ENCODE measurements around the gene LEPROT.

LEPROT gene

DNA sequence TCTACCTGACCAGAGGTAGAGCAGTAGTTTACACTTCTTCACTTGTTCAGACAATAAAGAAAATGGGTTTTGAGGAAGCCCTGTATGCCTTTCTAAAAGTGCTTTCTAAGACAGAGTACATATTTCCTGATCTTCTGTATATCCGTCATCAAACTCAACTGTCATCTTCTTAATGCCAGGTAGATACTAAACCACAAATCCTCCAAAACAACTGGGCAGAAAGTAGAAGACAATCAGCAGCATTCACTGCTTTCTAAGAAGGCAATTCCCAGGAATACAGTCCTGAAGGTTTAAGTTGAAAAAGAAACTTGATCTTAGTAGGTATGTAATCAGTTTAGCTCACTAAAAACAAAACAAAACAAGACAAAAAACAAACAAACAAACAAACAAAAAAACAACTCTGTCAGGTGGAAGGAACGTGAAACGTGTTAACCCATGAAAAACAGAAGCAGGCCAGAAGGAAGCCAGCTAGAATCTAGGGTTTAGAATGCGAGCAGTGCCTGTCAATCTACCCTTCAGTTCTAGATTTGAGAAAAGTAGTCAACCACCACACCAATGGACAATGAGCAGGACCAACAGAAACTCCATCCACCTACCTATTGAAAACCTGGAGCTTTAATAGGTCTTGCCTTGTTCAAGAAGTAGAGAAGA, 59.2 kb downstream of the LEPROT start:
- no peak for DNase-seq

DNA sequence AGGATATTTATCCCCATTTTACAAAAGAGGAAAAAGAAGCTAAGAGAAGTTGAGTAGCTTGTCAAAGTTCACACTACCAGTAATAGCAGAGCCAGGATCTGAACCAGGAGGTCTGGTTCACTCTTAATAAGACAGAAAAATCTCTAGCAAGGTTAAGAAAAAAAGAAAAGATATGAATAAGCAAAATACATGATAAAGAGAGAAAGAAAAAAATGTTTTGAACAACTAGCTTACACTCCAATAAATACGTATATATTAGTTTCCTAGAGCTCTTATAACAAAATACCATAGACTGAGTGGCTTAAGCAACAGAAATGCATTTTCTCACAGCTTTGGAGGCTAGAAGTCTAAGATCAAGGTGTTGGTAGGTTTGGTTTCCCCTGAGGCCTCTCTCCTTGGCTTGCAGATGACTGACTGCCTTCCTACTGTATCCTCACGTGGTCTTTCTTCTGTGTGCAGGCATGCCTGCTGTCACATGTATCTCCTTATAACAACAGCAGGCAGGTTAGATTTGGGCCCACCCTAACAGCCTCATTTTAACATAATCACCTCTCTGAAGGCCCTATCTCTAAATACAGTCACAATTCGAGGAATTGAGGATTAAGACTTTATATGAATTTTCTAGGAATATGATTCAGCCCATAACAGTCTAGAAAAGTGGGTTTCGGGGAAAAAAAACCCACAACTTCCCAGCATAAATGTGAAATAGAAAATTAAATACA, 60.4 kb downstream of the LEPROT start:
- DNase-seq = no peak

DNA sequence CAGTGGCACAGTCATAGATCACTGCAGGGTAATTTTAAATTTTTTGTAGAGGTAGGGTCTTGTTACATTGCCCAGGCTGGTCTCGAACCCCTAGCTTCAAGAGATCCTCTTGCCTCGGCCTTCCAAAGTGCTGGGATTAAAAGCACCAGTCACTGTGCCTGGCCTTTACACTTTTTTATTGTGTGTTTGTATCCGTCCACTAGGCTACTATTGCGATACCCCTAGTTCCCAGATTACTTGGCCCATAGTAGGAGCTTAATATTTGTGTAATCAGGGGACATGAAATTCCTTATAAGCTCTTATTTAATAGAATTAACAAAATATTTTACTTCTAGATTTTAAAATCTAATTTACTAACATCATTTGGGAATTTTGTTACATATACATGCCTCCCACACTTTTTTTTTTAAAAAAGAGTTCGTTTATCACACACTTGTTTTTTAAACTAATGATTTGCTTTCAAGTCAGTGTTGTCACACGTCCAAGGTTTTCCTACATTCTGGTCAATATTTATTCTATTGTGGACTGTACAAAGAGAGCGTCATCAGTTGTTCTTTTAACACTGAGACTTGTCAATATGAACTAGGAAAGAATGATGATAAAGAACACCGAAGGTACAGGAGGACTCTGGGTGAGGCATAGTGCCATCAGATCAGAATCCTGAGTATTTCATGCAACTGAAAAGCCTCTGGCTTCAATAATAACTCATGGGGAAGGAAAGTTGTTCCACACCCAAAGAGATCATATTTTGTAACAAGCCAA, 63.7 kb downstream of the LEPROT start:
- DNase-seq = no peak

Measured in CD4-positive, alpha-beta T cell treated with Interleukin-4 for 1 hour (primary cell).